ENCODE measurements around the gene MS4A1.

Gene MS4A1

DNA sequence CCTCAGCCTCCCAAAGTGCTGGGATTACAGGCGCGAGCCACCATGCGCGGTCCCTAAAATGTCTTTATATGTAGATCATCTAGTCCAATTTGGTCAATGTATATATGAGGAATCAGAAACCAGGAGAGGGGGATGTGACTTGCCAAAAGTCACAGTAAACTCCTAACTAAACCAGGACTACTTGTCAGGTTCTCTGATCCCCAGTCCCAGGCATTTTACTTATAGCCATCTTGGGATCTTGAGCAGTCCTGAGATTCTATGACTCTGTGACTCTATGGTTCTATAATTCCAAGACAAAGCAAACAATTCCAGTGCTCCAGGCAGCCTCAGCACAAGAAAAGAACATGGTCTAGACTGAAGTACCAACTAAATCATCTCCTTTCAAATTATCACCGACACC lies 26.4 kb upstream of the MS4A1 start, which contains the start of gene MS4A5:
MS4A5 (plus strand) TSS at position 301 of the 400 bp plus-strand sequence. CDS start 103 bp downstream, outside the sequence.
- TF ChIP-seq TAF1 (IDR thresholded peaks at IDR 0.05; ENCODE audit: low read depth) (no peak), YY1 (IDR thresholded peaks at IDR 0.05; ENCODE audit: low read depth) (no peak), CEBPB (IDR thresholded peaks at IDR 0.05) (no peak), EGR1 (IDR thresholded peaks at IDR 0.05) (no peak), NFIC (IDR thresholded peaks at IDR 0.05) (no peak), ZBTB7A (IDR thresholded peaks at IDR 0.05; ENCODE audit: low read depth) (no peak), FOXM1 (IDR thresholded peaks at IDR 0.05; ENCODE audit: borderline replicate concordance, low read depth) (no peak), EP300 (IDR thresholded peaks at IDR 0.05; ENCODE audit: borderline replicate concordance) (no peak), RAD21 (IDR thresholded peaks at IDR 0.05; ENCODE audit: low read depth) (no peak), TCF12 (IDR thresholded peaks at IDR 0.05; ENCODE audit: low read depth) (no peak), TEAD4 (IDR thresholded peaks at IDR 0.05) (no peak), CREB1 (IDR thresholded peaks at IDR 0.05; ENCODE audit: low read depth) (no peak)
- TF ChIP-seq, protein P1, sequence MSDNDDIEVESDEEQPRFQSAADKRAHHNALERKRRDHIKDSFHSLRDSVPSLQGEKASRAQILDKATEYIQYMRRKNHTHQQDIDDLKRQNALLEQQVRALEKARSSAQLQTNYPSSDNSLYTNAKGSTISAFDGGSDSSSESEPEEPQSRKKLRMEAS (IDR thresholded peaks at IDR 0.05): no peak
- TF ChIP-seq, protein P2, sequence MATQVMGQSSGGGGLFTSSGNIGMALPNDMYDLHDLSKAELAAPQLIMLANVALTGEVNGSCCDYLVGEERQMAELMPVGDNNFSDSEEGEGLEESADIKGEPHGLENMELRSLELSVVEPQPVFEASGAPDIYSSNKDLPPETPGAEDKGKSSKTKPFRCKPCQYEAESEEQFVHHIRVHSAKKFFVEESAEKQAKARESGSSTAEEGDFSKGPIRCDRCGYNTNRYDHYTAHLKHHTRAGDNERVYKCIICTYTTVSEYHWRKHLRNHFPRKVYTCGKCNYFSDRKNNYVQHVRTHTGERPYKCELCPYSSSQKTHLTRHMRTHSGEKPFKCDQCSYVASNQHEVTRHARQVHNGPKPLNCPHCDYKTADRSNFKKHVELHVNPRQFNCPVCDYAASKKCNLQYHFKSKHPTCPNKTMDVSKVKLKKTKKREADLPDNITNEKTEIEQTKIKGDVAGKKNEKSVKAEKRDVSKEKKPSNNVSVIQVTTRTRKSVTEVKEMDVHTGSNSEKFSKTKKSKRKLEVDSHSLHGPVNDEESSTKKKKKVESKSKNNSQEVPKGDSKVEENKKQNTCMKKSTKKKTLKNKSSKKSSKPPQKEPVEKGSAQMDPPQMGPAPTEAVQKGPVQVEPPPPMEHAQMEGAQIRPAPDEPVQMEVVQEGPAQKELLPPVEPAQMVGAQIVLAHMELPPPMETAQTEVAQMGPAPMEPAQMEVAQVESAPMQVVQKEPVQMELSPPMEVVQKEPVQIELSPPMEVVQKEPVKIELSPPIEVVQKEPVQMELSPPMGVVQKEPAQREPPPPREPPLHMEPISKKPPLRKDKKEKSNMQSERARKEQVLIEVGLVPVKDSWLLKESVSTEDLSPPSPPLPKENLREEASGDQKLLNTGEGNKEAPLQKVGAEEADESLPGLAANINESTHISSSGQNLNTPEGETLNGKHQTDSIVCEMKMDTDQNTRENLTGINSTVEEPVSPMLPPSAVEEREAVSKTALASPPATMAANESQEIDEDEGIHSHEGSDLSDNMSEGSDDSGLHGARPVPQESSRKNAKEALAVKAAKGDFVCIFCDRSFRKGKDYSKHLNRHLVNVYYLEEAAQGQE (IDR thresholded peaks at IDR 0.05; ENCODE audit: low read depth): no peak
- TF ChIP-seq, protein P3, sequence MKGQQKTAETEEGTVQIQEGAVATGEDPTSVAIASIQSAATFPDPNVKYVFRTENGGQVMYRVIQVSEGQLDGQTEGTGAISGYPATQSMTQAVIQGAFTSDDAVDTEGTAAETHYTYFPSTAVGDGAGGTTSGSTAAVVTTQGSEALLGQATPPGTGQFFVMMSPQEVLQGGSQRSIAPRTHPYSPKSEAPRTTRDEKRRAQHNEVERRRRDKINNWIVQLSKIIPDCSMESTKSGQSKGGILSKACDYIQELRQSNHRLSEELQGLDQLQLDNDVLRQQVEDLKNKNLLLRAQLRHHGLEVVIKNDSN (IDR thresholded peaks at IDR 0.05): no peak

DNA sequence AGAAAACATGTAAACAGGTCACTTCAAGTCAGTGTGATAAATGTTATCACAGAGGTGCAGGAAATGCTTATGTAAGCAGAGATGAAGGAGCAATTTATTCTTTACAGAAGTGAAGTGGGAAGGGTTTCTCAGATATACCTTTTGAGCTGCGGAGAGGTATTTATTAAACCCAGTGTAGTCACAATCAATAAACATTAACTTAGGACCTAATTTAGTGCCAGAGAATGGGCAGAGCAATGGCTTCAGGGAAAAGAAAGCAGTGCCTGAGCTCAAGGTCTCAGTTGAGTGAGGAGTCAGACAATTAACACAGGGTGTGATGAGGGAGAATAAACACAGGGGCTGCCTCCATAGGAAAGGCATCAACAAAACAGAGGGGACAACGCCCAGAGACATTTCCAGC lies 24.4 kb upstream of the MS4A1 start:
- TF ChIP-seq NFIC (IDR thresholded peaks at IDR 0.05): no peak
- no peak for TF ChIP-seq CEBPB (IDR thresholded peaks at IDR 0.05)
- TF ChIP-seq TEAD4 (IDR thresholded peaks at IDR 0.05): no peak
- TF ChIP-seq, protein P1 (IDR thresholded peaks at IDR 0.05): no peak
- TF ChIP-seq EP300 (IDR thresholded peaks at IDR 0.05; ENCODE audit: borderline replicate concordance): no peak
- TF ChIP-seq, protein P3 (IDR thresholded peaks at IDR 0.05): no peak
- TF ChIP-seq EGR1 (IDR thresholded peaks at IDR 0.05): no peak
- no peak for TF ChIP-seq CREB1 (IDR thresholded peaks at IDR 0.05; ENCODE audit: low read depth)
- TF ChIP-seq TCF12 (IDR thresholded peaks at IDR 0.05; ENCODE audit: low read depth): no peak
- no peak for TF ChIP-seq ZBTB7A (IDR thresholded peaks at IDR 0.05; ENCODE audit: low read depth)
- no peak for TF ChIP-seq FOXM1 (IDR thresholded peaks at IDR 0.05; ENCODE audit: borderline replicate concordance, low read depth)
- TF ChIP-seq YY1 (IDR thresholded peaks at IDR 0.05; ENCODE audit: low read depth): no peak
- no peak for TF ChIP-seq RAD21 (IDR thresholded peaks at IDR 0.05; ENCODE audit: low read depth)
- TF ChIP-seq TAF1 (IDR thresholded peaks at IDR 0.05; ENCODE audit: low read depth): no peak
- TF ChIP-seq, protein P2 (IDR thresholded peaks at IDR 0.05; ENCODE audit: low read depth): no peak

DNA sequence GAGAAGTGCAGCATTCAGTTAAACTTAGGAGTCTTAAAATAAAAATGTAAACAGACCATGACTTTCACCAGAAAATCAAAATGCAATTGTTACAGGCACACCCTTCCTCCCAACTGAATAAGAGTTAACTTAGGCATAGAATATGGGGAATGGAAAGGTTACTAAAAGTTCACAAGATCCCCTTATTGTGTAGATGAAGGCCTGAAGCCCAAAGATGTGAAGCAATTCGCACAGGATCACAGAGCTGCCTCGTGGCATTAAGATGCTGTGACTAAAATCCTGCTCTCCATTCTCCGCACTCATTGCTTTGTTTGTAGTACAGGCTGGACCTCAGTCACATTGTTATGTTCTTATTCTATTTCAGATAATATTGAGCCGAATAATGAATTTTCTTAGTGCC lies 22.2 kb upstream of the MS4A1 start:
- TF ChIP-seq TEAD4 (IDR thresholded peaks at IDR 0.05) (no peak), TAF1 (IDR thresholded peaks at IDR 0.05; ENCODE audit: low read depth) (no peak), YY1 (IDR thresholded peaks at IDR 0.05; ENCODE audit: low read depth) (no peak), EGR1 (IDR thresholded peaks at IDR 0.05) (no peak), ZBTB7A (IDR thresholded peaks at IDR 0.05; ENCODE audit: low read depth) (no peak), NFIC (IDR thresholded peaks at IDR 0.05) (no peak), EP300 (IDR thresholded peaks at IDR 0.05; ENCODE audit: borderline replicate concordance) (no peak), RAD21 (IDR thresholded peaks at IDR 0.05; ENCODE audit: low read depth) (no peak), FOXM1 (IDR thresholded peaks at IDR 0.05; ENCODE audit: borderline replicate concordance, low read depth) (no peak)

DNA sequence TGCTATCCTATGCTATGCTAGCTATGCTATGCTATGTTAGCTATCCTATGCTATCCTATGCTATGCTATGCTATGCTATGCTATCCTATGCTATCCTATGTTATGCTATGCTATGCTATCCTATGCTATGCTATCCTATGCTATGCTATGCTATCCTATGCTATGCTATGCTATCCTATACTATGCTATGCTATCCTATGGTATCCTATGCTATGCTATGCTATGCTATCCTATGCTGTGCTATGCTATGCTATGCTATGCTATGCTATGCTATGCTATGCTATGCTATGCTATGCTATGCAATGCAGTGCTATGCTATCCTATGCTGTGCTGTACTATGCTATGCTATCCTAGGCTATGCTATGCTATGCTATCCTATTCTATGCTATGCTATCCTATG lies 8.6 kb upstream of the MS4A1 start:
- TF ChIP-seq, protein P1 (IDR thresholded peaks at IDR 0.05): no peak
- TF ChIP-seq EGR1 (IDR thresholded peaks at IDR 0.05) (no peak), TEAD4 (IDR thresholded peaks at IDR 0.05) (no peak), YY1 (IDR thresholded peaks at IDR 0.05; ENCODE audit: low read depth) (no peak), RAD21 (IDR thresholded peaks at IDR 0.05; ENCODE audit: low read depth) (no peak), ZBTB7A (IDR thresholded peaks at IDR 0.05; ENCODE audit: low read depth) (no peak), TAF1 (IDR thresholded peaks at IDR 0.05; ENCODE audit: low read depth) (no peak)

DNA sequence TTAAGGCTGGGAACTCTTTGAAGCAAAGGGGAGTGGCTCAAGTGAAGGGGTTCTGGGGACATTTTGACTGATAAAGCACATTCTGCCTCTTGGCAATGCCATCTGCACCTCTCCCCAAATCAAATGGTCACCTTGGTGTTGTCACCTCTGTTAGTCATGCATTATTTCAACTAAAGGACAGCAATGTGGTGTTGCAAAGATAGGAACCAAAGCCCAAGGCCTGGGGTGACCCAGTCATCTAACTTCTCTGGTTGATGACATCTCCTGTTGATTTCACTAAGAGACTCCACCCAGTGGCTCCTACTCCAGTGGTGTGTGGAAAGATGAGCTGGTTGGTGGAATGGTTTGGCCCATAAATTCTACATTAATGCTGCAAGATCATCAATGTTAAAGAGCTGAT lies 7.8 kb upstream of the MS4A1 start:
- TF ChIP-seq YY1 (IDR thresholded peaks at IDR 0.05; ENCODE audit: low read depth): no peak
- no peak for TF ChIP-seq CEBPB (IDR thresholded peaks at IDR 0.05)
- TF ChIP-seq, protein P3 (IDR thresholded peaks at IDR 0.05): no peak
- no peak for TF ChIP-seq RAD21 (IDR thresholded peaks at IDR 0.05; ENCODE audit: low read depth)
- TF ChIP-seq EGR1 (IDR thresholded peaks at IDR 0.05): no peak
- TF ChIP-seq, protein P1 (IDR thresholded peaks at IDR 0.05): no peak
- no peak for TF ChIP-seq EP300 (IDR thresholded peaks at IDR 0.05; ENCODE audit: borderline replicate concordance)
- no peak for TF ChIP-seq TCF12 (IDR thresholded peaks at IDR 0.05; ENCODE audit: low read depth)
- TF ChIP-seq FOXM1 (IDR thresholded peaks at IDR 0.05; ENCODE audit: borderline replicate concordance, low read depth): no peak
- no peak for TF ChIP-seq NFIC (IDR thresholded peaks at IDR 0.05)
- TF ChIP-seq, protein P2 (IDR thresholded peaks at IDR 0.05; ENCODE audit: low read depth): no peak
- no peak for TF ChIP-seq TAF1 (IDR thresholded peaks at IDR 0.05; ENCODE audit: low read depth)
- TF ChIP-seq ZBTB7A (IDR thresholded peaks at IDR 0.05; ENCODE audit: low read depth): no peak
- TF ChIP-seq TEAD4 (IDR thresholded peaks at IDR 0.05): no peak
- no peak for TF ChIP-seq CREB1 (IDR thresholded peaks at IDR 0.05; ENCODE audit: low read depth)
